ENCODE results near the gene EHF. TPM values are rescaled to one million over a fixed set of nuclear protein-coding genes. Genes with fewer than 3 reads are reported as not detected.

The EHF gene
- total RNA-seq, 1 experiment from 2014 or later = 1.1 TPM

DNA sequence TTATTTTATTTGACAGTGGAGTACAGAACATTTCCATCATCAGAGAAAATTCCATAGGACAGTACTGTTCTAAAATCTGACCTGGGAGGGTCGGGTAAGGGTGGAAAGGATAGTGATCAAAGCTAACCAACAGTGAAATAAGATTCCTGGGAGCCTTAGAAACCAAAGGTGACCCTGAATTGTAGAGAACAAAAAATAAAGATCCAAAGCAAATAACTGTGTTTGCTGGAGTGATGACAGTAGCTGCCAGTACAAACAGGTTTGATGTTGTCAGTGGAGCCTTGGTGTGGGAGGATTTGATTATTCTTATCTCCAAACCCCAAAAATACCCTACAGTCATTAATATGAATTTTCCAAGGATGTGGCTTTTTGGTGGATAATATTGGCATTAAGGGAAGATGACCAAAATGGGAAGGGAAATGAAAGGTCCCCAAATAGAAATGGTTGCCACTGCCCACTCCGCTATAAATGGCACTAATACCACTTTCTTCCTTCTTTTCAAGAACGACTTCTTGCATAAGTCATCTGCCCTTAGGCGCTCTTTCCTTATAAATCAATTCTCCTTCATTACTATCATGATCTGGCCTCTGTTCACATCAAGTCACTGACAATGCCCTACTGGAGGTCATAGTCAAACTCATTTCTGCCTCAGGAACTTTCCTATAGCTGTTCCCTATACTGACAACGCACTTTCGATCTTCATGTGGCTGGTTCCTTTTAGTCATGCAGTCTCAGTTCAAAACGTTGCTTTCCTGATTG is 44.4 kb downstream of the EHF start:
- CTCF ChIA-PET = no interaction called here
- H3K36me3 Mint-ChIP-seq (ENCODE audit: insufficient read depth, unreplicated experiment) = no peaks in the 10 kb centered on the region
- TF ChIP-seq CTCF (IDR thresholded peaks at IDR 0.05; ENCODE audit: unreplicated experiment) = no peak

GRCh38 chr11:34667810-34668582 is 47.1 kb downstream of the EHF start:
- no peak for TF ChIP-seq CTCF (IDR thresholded peaks at IDR 0.05; ENCODE audit: unreplicated experiment)
- ChIA-PET POLR2A (no interaction called here), CTCF (no interaction called here)
- Mint-ChIP-seq H3K27me3 (ENCODE audit: insufficient read depth, unreplicated experiment) (no peaks in the 10 kb centered on the region), H3K4me1 (ENCODE audit: insufficient read depth, unreplicated experiment) (peaks cover 17% of the 10 kb centered on the region), H3K4me3 (ENCODE audit: unreplicated experiment) (no peak overlapping the region), H3K36me3 (ENCODE audit: insufficient read depth, unreplicated experiment) (no peaks in the 10 kb centered on the region), H3K27ac (ENCODE audit: low read depth, unreplicated experiment) (no peak overlapping the region), H3K9me3 (ENCODE audit: unreplicated experiment) (peaks cover 8% of the 10 kb centered on the region)
- DNase-seq (ENCODE audit: unreplicated experiment) = no peak
- BruUV-seq (replicated peaks) = no TSS peak
- intact Hi-C loops (cut with micrococcal nuclease) = no loop called here

More for the DNA sequence above, 44.4 kb downstream of the EHF start:
- peaks cover 8% of the 10 kb centered on the region for H3K9me3 Mint-ChIP-seq (ENCODE audit: unreplicated experiment)
- intact Hi-C loops (cut with micrococcal nuclease) = no loop called here
- POLR2A ChIA-PET = interaction anchor here (0.7 to 1.2 kb wide), 2 partner anchors 10 to 11 kb away, joined by 3 read pairs; no protein-coding TSS in a partner anchor
- DNase-seq (ENCODE audit: unreplicated experiment) = no peak
- BruUV-seq (replicated peaks) = no TSS peak
- no peaks in the 10 kb centered on the region for H3K27me3 Mint-ChIP-seq (ENCODE audit: insufficient read depth, unreplicated experiment)
- no peak overlapping the region for H3K27ac Mint-ChIP-seq (ENCODE audit: low read depth, unreplicated experiment)
- H3K4me3 Mint-ChIP-seq (ENCODE audit: unreplicated experiment) = no peak overlapping the region
- peaks cover 12% of the 10 kb centered on the region for H3K4me1 Mint-ChIP-seq (ENCODE audit: insufficient read depth, unreplicated experiment)

GRCh38 chr11:34668583-34669053 is 47.7 kb downstream of the EHF start:
- ChIA-PET POLR2A (no interaction called here), CTCF (no interaction called here)
- Mint-ChIP-seq H3K4me1 (ENCODE audit: insufficient read depth, unreplicated experiment) (peaks cover 17% of the 10 kb centered on the region), H3K27me3 (ENCODE audit: insufficient read depth, unreplicated experiment) (no peaks in the 10 kb centered on the region), H3K4me3 (ENCODE audit: unreplicated experiment) (no peak overlapping the region), H3K36me3 (ENCODE audit: insufficient read depth, unreplicated experiment) (no peaks in the 10 kb centered on the region), H3K27ac (ENCODE audit: low read depth, unreplicated experiment) (no peak overlapping the region), H3K9me3 (ENCODE audit: unreplicated experiment) (peaks cover 8% of the 10 kb centered on the region)
- BruUV-seq (replicated peaks) = no TSS peak
- DNase-seq (ENCODE audit: unreplicated experiment) = no peak
- TF ChIP-seq CTCF (IDR thresholded peaks at IDR 0.05; ENCODE audit: unreplicated experiment) = no peak
- intact Hi-C loops (cut with micrococcal nuclease) = no loop called here

DNA sequence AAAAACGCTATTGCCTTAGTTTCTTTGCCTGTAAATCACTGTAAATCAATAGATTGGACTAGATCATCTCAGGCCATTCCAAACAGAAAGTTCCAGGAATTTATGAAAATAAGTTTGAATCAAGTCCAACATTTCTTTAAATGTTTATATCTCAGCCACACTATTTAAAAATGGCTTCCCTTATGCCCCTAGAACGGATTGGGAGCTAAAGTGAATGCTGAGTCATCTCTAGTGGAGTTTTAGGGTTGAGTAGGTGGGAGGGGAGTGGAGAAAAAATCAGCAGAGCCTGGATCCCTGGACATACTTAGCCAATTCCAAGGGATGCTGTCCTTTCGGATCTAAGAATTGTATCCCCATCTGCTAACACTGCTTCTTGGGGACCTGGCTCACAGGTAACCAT is 48.6 kb downstream of the EHF start:
- no TSS peak for BruUV-seq (replicated peaks)
- ChIA-PET CTCF (interaction anchor here (0.9 to 1.4 kb wide), 2 partner anchors 12 to 14 kb away, joined by 3 to 5 read pairs; no protein-coding TSS in a partner anchor), POLR2A (interaction anchor here (1.6 to 2.1 kb wide), 2 partner anchors 14 to 16 kb away, joined by 3 to 6 read pairs; no protein-coding TSS in a partner anchor)
- Mint-ChIP-seq H3K36me3 (ENCODE audit: insufficient read depth, unreplicated experiment) (no peaks in the 10 kb centered on the region), H3K4me1 (ENCODE audit: insufficient read depth, unreplicated experiment) (peaks cover 17% of the 10 kb centered on the region), H3K4me3 (ENCODE audit: unreplicated experiment) (no peak overlapping the region), H3K27ac (ENCODE audit: low read depth, unreplicated experiment) (no peak overlapping the region), H3K9me3 (ENCODE audit: unreplicated experiment) (peaks cover 8% of the 10 kb centered on the region), H3K27me3 (ENCODE audit: insufficient read depth, unreplicated experiment) (no peaks in the 10 kb centered on the region)
- TF ChIP-seq CTCF (IDR thresholded peaks at IDR 0.05; ENCODE audit: unreplicated experiment) = no peak
- intact Hi-C loops (cut with micrococcal nuclease) = no loop called here
- no peak for DNase-seq (ENCODE audit: unreplicated experiment)
